SH-SY5Y (cell line): ENCODE results near the gene TIGD3.

Source experiments
- GATA2 ChIP-seq: IDR thresholded peaks from 2 replicates; pipeline ENCODE4 v1.6.1; 2011; ENCODE audit warnings: mild to moderate bottlenecking, low read depth, low read length
- GATA3 ChIP-seq: IDR thresholded peaks from 2 replicates; pipeline ENCODE4 v1.6.1; 2011; ENCODE audit warnings: low read depth, mild to moderate bottlenecking, low read length, moderate library complexity

- TF ChIP-seq GATA2 = no peak
- no peak for TF ChIP-seq GATA3
Observed at GRCh38 chr11:65389294-65389980, 34.9 kb downstream of the TIGD3 start.
